ENCODE measurements around the gene C1orf226. TPM values are rescaled to one million over a fixed set of nuclear protein-coding genes. Genes with fewer than 3 reads are reported as not detected.

The C1orf226 gene
- total RNA-seq, 1 experiment from 2014 or later = 3.1 TPM

Small RNAs within 50 kb of the gene (microRNA-seq; reads per million reads assigned to microRNA genes)
- gene MIR556 = 4.4 reads per million, percentile 32 among the genes with 10 or more reads in this experiment

Other genes starting within 250 kb of the C1orf226 start
- not detected in 2 replicates for gene SPATA46, start 4.9 kb upstream of the C1orf226 start, total RNA-seq (2022)
- gene SH2D1B, start 30.4 kb downstream of the C1orf226 start, total RNA-seq (2022) = not detected in 2 replicates
- 76.9 and 102 TPM in 2 replicates for gene UHMK1, start 116.1 kb downstream of the C1orf226 start, total RNA-seq (2022)
- gene UAP1, start 180.0 kb downstream of the C1orf226 start, total RNA-seq (2022) = 479 and 542 TPM in 2 replicates